ENCODE data around the gene SS18L1.

The SS18L1 gene

GRCh38 chr20:62183426-62184142, 40.0 kb downstream of the SS18L1 start:
- Histone ChIP-seq H3K36me3 (ENCODE audit: insufficient read depth, low read length) (peaks cover 4% of the 10 kb centered on the region; the same call in 1 of the 2 replicates), H4K20me1 (ENCODE audit: insufficient read depth, low read length, poor library complexity, severe bottlenecking) (peaks cover 13% of the 10 kb centered on the region), H3F3A (ENCODE audit: low read depth) (no peaks in the 10 kb centered on the region; the same call in 1 of the 2 replicates), H3K9me2 (replicated peaks; ENCODE audit: low read depth, low read length) (no peaks in the 10 kb centered on the region), H3K4me3 (ENCODE audit: low read length, poor library complexity, severe bottlenecking) (peak overlapping the region; percentile 96), H3K4me2 (ENCODE audit: low read depth, low read length, poor library complexity, severe bottlenecking) (peak overlapping the region; percentile 100), H3K9ac (ENCODE audit: low read depth, low read length, poor library complexity, severe bottlenecking) (peak overlapping the region; percentile 94), H3K9me3 (ENCODE audit: insufficient read depth, low read depth, low read length) (no peaks in the 10 kb centered on the region), H3K79me2 (ENCODE audit: insufficient read depth, low read length) (peaks cover 62% of the 10 kb centered on the region), H3K27me3 (ENCODE audit: insufficient read depth, low read length, poor library complexity, severe bottlenecking) (no peaks in the 10 kb centered on the region), H2AFZ (ENCODE audit: low read length) (peak overlapping the region; percentile 62), H3K4me1 (ENCODE audit: insufficient read depth, low read length, poor library complexity, severe bottlenecking) (peaks cover 34% of the 10 kb centered on the region)
- no peak for TF ChIP-seq EZH2phosphoT487 (IDR thresholded peaks at IDR 0.05; ENCODE audit: borderline replicate concordance)
- TF ChIP-seq CTCF (conservative IDR thresholded peaks at IDR 0.05; ENCODE audit: low read length), result no peak

GRCh38 chr20:62186096-62186426, 42.5 kb downstream of the SS18L1 start:
- peak overlapping the region; percentile 9 for H3K4me2 ChIP-seq (ENCODE audit: low read depth, low read length, poor library complexity, severe bottlenecking)
- H3K9ac ChIP-seq (ENCODE audit: low read depth, low read length, poor library complexity, severe bottlenecking), result peak overlapping the region; percentile 34
- peaks cover 82% of the 10 kb centered on the region for H3K79me2 ChIP-seq (ENCODE audit: insufficient read depth, low read length)
- H4K20me1 ChIP-seq (ENCODE audit: insufficient read depth, low read length, poor library complexity, severe bottlenecking), result peaks cover 17% of the 10 kb centered on the region
- no peak overlapping the region for H2AFZ ChIP-seq (ENCODE audit: low read length)
- H3K36me3 ChIP-seq (ENCODE audit: insufficient read depth, low read length), result 0 out of 2 replicates have a peak, but pooled peaks cover 6% of the 10 kb centered on the region
- H3K27me3 ChIP-seq (ENCODE audit: insufficient read depth, low read length, poor library complexity, severe bottlenecking), result no peaks in the 10 kb centered on the region
- H3K4me1 ChIP-seq (ENCODE audit: insufficient read depth, low read length, poor library complexity, severe bottlenecking), result peaks cover 34% of the 10 kb centered on the region
- no peaks in the 10 kb centered on the region; the same call in 1 of the 2 replicates for H3F3A ChIP-seq (ENCODE audit: low read depth)
- TF ChIP-seq CTCF (conservative IDR thresholded peaks at IDR 0.05; ENCODE audit: low read length) (no peak), EZH2phosphoT487 (IDR thresholded peaks at IDR 0.05; ENCODE audit: borderline replicate concordance) (no peak)
- H3K9me3 ChIP-seq (ENCODE audit: insufficient read depth, low read depth, low read length), result no peaks in the 10 kb centered on the region
- no peaks in the 10 kb centered on the region for H3K9me2 ChIP-seq (replicated peaks; ENCODE audit: low read depth, low read length)
- no peak overlapping the region for H3K4me3 ChIP-seq (ENCODE audit: low read length, poor library complexity, severe bottlenecking)

- Histone ChIP-seq H3F3A (ENCODE audit: low read depth) (no peaks in the 10 kb centered on the region; the same call in 1 of the 2 replicates), H3K4me3 (ENCODE audit: low read length, poor library complexity, severe bottlenecking) (no peak overlapping the region), H3K9ac (ENCODE audit: low read depth, low read length, poor library complexity, severe bottlenecking) (peak overlapping the region; percentile 39), H4K20me1 (ENCODE audit: insufficient read depth, low read length, poor library complexity, severe bottlenecking) (peaks cover 17% of the 10 kb centered on the region), H3K27me3 (ENCODE audit: insufficient read depth, low read length, poor library complexity, severe bottlenecking) (no peaks in the 10 kb centered on the region), H3K9me2 (replicated peaks; ENCODE audit: low read depth, low read length) (no peaks in the 10 kb centered on the region), H3K36me3 (ENCODE audit: insufficient read depth, low read length) (0 out of 2 replicates have a peak, but pooled peaks cover 6% of the 10 kb centered on the region), H3K79me2 (ENCODE audit: insufficient read depth, low read length) (peaks cover 82% of the 10 kb centered on the region), H3K9me3 (ENCODE audit: insufficient read depth, low read depth, low read length) (no peaks in the 10 kb centered on the region), H3K4me2 (ENCODE audit: low read depth, low read length, poor library complexity, severe bottlenecking) (peak overlapping the region; percentile 18), H3K4me1 (ENCODE audit: insufficient read depth, low read length, poor library complexity, severe bottlenecking) (peaks cover 28% of the 10 kb centered on the region), H2AFZ (ENCODE audit: low read length) (no peak overlapping the region)
- no peak for TF ChIP-seq CTCF (conservative IDR thresholded peaks at IDR 0.05; ENCODE audit: low read length)
- no peak for TF ChIP-seq EZH2phosphoT487 (IDR thresholded peaks at IDR 0.05; ENCODE audit: borderline replicate concordance)
Observed at GRCh38 chr20:62186887-62187866, 43.6 kb downstream of the SS18L1 start.
